ENCODE results near the gene CYP27B1. TPM values are rescaled to one million over a fixed set of nuclear protein-coding genes. Genes with fewer than 3 reads are reported as not detected.
A peak's percentile ranks its signal among the peaks of the same experiment; 100 is the strongest.

CYP27B1 gene
- total and polyA plus RNA-seq, 9 of the 15 experiments (the other 6 are each of a cell fraction or from before 2014, with no cell fraction given) = 0.18 to 4.2 (median 1.8) TPM

DNA sequence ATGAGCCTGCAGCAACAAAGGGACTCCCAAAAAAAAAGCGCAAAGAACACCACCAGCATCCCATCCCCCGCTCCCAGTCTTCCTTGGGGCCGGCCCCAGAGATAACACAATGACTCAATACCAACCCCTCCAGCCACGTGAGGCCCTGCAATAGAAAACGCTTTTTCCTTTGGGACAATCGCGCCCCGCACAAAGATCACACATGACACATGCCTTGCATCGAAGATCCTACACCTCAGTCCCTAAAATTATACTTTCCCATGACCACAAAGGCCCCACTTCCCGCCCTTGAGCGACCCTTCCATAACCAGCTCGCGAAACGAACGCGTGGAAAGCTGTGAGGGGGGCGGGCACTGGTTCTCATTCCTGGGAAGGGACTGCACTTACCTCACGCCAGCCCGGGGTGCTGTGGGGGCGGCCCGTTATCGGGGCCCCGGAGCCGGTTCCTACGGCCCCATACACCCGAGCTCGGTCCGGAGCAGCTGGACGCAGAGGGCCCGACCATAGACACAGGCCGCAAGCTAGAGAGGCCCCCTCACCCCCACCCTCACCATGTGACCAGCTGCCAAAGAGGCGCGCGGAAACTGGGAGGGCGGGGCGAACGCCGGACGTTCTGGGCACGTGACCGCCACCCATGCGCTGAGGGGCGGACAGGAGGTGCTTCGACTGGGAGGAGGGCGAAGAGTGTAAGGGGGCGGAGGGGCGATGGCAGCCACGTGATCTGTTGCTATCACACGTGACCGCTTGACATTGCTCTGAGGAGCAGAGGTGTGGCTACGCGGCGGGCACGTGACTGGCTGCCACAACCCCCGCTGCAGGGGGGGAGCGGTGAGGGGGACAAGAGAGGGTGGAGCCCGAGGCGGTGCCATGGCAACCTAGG lies 14.8 kb downstream of the CYP27B1 start, which contains the start of gene CDK4 (continued):
- TF ChIP-seq, protein P1, sequence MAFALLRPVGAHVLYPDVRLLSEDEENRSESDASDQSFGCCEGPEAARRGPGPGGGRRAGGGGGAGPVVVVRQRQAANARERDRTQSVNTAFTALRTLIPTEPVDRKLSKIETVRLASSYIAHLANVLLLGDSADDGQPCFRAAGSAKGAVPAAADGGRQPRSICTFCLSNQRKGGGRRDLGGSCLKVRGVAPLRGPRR (CRISPR knock-in tag; IDR thresholded peaks at IDR 0.05) = no peak
- TF ChIP-seq TBP (optimal IDR thresholded peaks at IDR 0.05; ENCODE audit: low read depth, low read length) (peak; percentile 84), ESRRA (IDR thresholded peaks at IDR 0.05; ENCODE audit: borderline replicate concordance, low read depth) (peak; percentile 83; the same call in 1 of the 2 replicates), SRF (CRISPR knock-in tag; IDR thresholded peaks at IDR 0.05) (peak in 1 of 2 experiments; percentile 86; a peak in 1 of 4 replicates), ARID1B (IDR thresholded peaks at IDR 0.05) (peak; percentile 77), RBM17 (IDR thresholded peaks at IDR 0.05; ENCODE audit: borderline replicate concordance, low read depth, low read length) (no peak), THAP12 (CRISPR knock-in tag; IDR thresholded peaks at IDR 0.05) (peak; percentile 68; the same call in 1 of the 2 replicates), CBX8 (IDR thresholded peaks at IDR 0.05; ENCODE audit: borderline replicate concordance, extremely low read depth, low read depth, low read length, poor library complexity, severe bottlenecking) (no peak), KDM1A (IDR thresholded peaks at IDR 0.05) (peak in 1 of 2 experiments; percentile 28; a peak in 1 of 4 replicates), MCM3 (IDR thresholded peaks at IDR 0.05) (no peak), BRD4 (IDR thresholded peaks at IDR 0.05) (no peak; the same call in 1 of the 2 replicates), FOXA3 (CRISPR knock-in tag; conservative IDR thresholded peaks at IDR 0.05 in 1 of 2, IDR thresholded peaks at IDR 0.05 in 1 of 2) (no peak), USF2 (CRISPR knock-in tag; IDR thresholded peaks at IDR 0.05) (peak; percentile 99), U2AF2 (optimal IDR thresholded peaks at IDR 0.05; ENCODE audit: low read depth, low read length) (no peak), FOXJ2 (tag; IDR thresholded peaks at IDR 0.05) (peak; percentile 88), YY1 (IDR thresholded peaks at IDR 0.05; ENCODE audit: borderline replicate concordance in 1 of 3, control insufficient read depth in 1 of 3, extremely low read depth in 1 of 3, insufficient read depth in 3 of 3, insufficient read length in 1 of 3, insufficient replicate concordance in 2 of 3, low read depth in 1 of 3, low read length in 2 of 3) (peak in 2 of 3 experiments; percentile 9 to 59), GTF2B (IDR thresholded peaks at IDR 0.05; ENCODE audit: extremely low read depth, insufficient read length) (no peak)
- TF ChIP-seq, protein P2, sequence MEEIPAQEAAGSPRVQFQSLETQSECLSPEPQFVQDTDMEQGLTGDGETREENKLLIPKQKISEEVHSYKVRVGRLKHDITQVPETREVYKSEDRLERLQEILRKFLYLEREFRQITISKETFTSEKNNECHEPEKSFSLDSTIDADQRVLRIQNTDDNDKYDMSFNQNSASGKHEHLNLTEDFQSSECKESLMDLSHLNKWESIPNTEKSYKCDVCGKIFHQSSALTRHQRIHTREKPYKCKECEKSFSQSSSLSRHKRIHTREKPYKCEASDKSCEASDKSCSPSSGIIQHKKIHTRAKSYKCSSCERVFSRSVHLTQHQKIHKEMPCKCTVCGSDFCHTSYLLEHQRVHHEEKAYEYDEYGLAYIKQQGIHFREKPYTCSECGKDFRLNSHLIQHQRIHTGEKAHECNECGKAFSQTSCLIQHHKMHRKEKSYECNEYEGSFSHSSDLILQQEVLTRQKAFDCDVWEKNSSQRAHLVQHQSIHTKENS (CRISPR knock-in tag; IDR thresholded peaks at IDR 0.05) = no peak
